MM.1S (cell line): ENCODE results near the gene RFTN1.

Experiments used
- CTCF ChIP-seq: fragments of 300-600 bp; sonication (generic); IDR thresholded peaks from 2 replicates; pipeline ENCODE4 v1.5.1; 2016; ENCODE audit warnings: antibody characterized with exemption, low read length, mixed read lengths
- EZH2phosphoT487 ChIP-seq: fragments of 300-600 bp; sonication (generic); IDR thresholded peaks from 2 replicates; pipeline ENCODE4 v1.6.1; 2018; ENCODE audit warnings: antibody characterized with exemption, low read length

GRCh38 chr3:16404349-16404895, 109.1 kb downstream of the RFTN1 start:
- TF ChIP-seq EZH2phosphoT487 (no peak), CTCF (no peak)
